ENCODE data around the gene SLC25A22. TPM values are rescaled to one million over a fixed set of nuclear protein-coding genes. Genes with fewer than 3 reads are reported as not detected.
A peak's percentile ranks its signal among the peaks of the same experiment; 100 is the strongest.

The SLC25A22 gene
- total and polyA plus RNA-seq, 2 donors (not counting 1 experiment from before 2014, with no cell fraction given): 9.9 to 10.4 TPM

- Histone ChIP-seq H3K4me3 (replicated peaks in 1 of 4; ENCODE audit: control extremely low read depth in 1 of 4, insufficient read depth in 1 of 4, low read depth in 3 of 4, low read length in 4 of 4) (peak overlapping the region; percentile 46 to 81 (median 66)), H3K27me3 (ENCODE audit: control insufficient read depth, insufficient read depth, low read length) (no peaks in the 10 kb centered on the region), H2AFZ (ENCODE audit: low read length) (peak overlapping the region; percentile 46), H3K9me3 (ENCODE audit: control insufficient read depth, insufficient read depth, low read depth, low read length) (no peaks in the 10 kb centered on the region), H3K4me1 (ENCODE audit: control insufficient read depth, extremely low read depth, insufficient read depth, low read length) (peaks cover 20% of the 10 kb centered on the region), H3K27ac (ENCODE audit: insufficient read depth, low read length) (peak overlapping the region; percentile 82), H3K4me2 (ENCODE audit: extremely low read depth, insufficient read depth, low read length) (peak overlapping the region; percentile 82), H3K36me3 (ENCODE audit: control insufficient read depth, insufficient read depth, low read length) (peaks cover 12% of the 10 kb centered on the region), H4K20me1 (ENCODE audit: control insufficient read depth, extremely low read depth, insufficient read depth, low read length) (no peaks in the 10 kb centered on the region), H3K79me2 (ENCODE audit: control insufficient read depth, insufficient read depth, low read length) (peaks cover 16% of the 10 kb centered on the region), H3K9ac (ENCODE audit: insufficient read depth, low read length) (peak overlapping the region; percentile 90)
- TF ChIP-seq EZH2 (IDR thresholded peaks at IDR 0.05; ENCODE audit: low read length, missing control alignments) (no peak), CTCF (conservative IDR thresholded peaks at IDR 0.05 in 1 of 2, IDR thresholded peaks at IDR 0.05 in 1 of 2; ENCODE audit: low read depth in 1 of 2, low read length in 2 of 2) (no peak)
- DNase-seq (ENCODE audit: low read depth in 2 of 2): peak; percentile 73 to 80
These were observed 21.2 kb upstream of the SLC25A22 start for GRCh38 chr11:819129-819931.

- Histone ChIP-seq H3K27ac (ENCODE audit: insufficient read depth, low read length) (peak within 1 kb of the TSS; percentile 82), H3K36me3 (ENCODE audit: control insufficient read depth, insufficient read depth, low read length) (peaks cover 10% of the 10 kb centered on the region), H3K9ac (ENCODE audit: insufficient read depth, low read length) (peak within 1 kb of the TSS; percentile 90), H4K20me1 (ENCODE audit: control insufficient read depth, extremely low read depth, insufficient read depth, low read length) (no peaks in the 10 kb centered on the region), H3K4me1 (ENCODE audit: control insufficient read depth, extremely low read depth, insufficient read depth, low read length) (peaks cover 20% of the 10 kb centered on the region), H2AFZ (ENCODE audit: low read length) (peak within 1 kb of the TSS; percentile 46), H3K27me3 (ENCODE audit: control insufficient read depth, insufficient read depth, low read length) (no peaks in the 10 kb centered on the region), H3K79me2 (ENCODE audit: control insufficient read depth, insufficient read depth, low read length) (peaks cover 16% of the 10 kb centered on the region), H3K4me2 (ENCODE audit: extremely low read depth, insufficient read depth, low read length) (peak within 1 kb of the TSS; percentile 82), H3K9me3 (ENCODE audit: control insufficient read depth, insufficient read depth, low read depth, low read length) (no peaks in the 10 kb centered on the region), H3K4me3 (replicated peaks in 1 of 4; ENCODE audit: control extremely low read depth in 1 of 4, insufficient read depth in 1 of 4, low read depth in 3 of 4, low read length in 4 of 4) (peak within 1 kb of the TSS; percentile 46 to 81 (median 66))
- TF ChIP-seq CTCF (conservative IDR thresholded peaks at IDR 0.05 in 1 of 2, IDR thresholded peaks at IDR 0.05 in 1 of 2; ENCODE audit: low read depth in 1 of 2, low read length in 2 of 2): no peak
- TF ChIP-seq EZH2 (IDR thresholded peaks at IDR 0.05; ENCODE audit: low read length, missing control alignments): no peak
- DNase-seq (ENCODE audit: low read depth in 2 of 2): peak in 1 of 2 donors; percentile 56
These were observed 20.5 kb upstream of the SLC25A22 start, which contains the start of gene PNPLA2 for GRCh38 chr11:818396-819128. TSS of gene PNPLA2 (plus strand) at chr11:818914. CDS start at chr11:819719, 805 bp downstream.

DNA sequence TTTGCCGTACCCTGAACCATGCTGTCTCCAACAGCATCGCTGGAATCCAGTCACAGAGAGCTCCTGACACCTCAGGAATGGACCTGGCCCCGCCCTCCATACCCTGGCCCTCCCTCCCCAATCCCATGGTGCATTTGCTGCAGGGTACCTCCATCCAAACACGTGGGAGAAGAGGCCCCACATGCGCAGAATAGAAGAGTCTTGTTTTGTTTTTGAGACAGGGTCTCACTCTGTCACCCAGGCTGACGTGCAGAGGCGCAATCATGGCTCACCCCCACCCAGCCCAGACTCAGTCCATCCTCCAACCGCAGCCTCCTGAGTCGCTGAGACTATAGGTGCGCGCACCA, 18.3 kb upstream of the SLC25A22 start:
- Histone ChIP-seq H3K27ac (ENCODE audit: insufficient read depth, low read length) (no peak overlapping the region), H3K4me1 (ENCODE audit: control insufficient read depth, extremely low read depth, insufficient read depth, low read length) (peaks cover 18% of the 10 kb centered on the region), H2AFZ (ENCODE audit: low read length) (no peak overlapping the region), H3K36me3 (ENCODE audit: control insufficient read depth, insufficient read depth, low read length) (peaks cover 24% of the 10 kb centered on the region), H4K20me1 (ENCODE audit: control insufficient read depth, extremely low read depth, insufficient read depth, low read length) (no peaks in the 10 kb centered on the region), H3K4me3 (replicated peaks in 1 of 4; ENCODE audit: control extremely low read depth in 1 of 4, insufficient read depth in 1 of 4, low read depth in 3 of 4, low read length in 4 of 4) (no peak overlapping the region), H3K9ac (ENCODE audit: insufficient read depth, low read length) (no peak overlapping the region), H3K4me2 (ENCODE audit: extremely low read depth, insufficient read depth, low read length) (no peak overlapping the region), H3K27me3 (ENCODE audit: control insufficient read depth, insufficient read depth, low read length) (no peaks in the 10 kb centered on the region), H3K9me3 (ENCODE audit: control insufficient read depth, insufficient read depth, low read depth, low read length) (no peaks in the 10 kb centered on the region), H3K79me2 (ENCODE audit: control insufficient read depth, insufficient read depth, low read length) (peaks cover 26% of the 10 kb centered on the region)
- TF ChIP-seq EZH2 (IDR thresholded peaks at IDR 0.05; ENCODE audit: low read length, missing control alignments) (no peak), CTCF (conservative IDR thresholded peaks at IDR 0.05 in 1 of 2, IDR thresholded peaks at IDR 0.05 in 1 of 2; ENCODE audit: low read depth in 1 of 2, low read length in 2 of 2) (no peak)
- no peak for DNase-seq (ENCODE audit: low read depth in 2 of 2)
